DMS 273 treated with DMSO at 0.1 percent for 48 hours (cell line): ENCODE measurements around the gene PRTFDC1.

Experiments
- DNase-seq: peaks from one replicate; lab custom pipeline; 2025; lab: John Stamatoyannopoulos, UW

PRTFDC1 gene

DNA sequence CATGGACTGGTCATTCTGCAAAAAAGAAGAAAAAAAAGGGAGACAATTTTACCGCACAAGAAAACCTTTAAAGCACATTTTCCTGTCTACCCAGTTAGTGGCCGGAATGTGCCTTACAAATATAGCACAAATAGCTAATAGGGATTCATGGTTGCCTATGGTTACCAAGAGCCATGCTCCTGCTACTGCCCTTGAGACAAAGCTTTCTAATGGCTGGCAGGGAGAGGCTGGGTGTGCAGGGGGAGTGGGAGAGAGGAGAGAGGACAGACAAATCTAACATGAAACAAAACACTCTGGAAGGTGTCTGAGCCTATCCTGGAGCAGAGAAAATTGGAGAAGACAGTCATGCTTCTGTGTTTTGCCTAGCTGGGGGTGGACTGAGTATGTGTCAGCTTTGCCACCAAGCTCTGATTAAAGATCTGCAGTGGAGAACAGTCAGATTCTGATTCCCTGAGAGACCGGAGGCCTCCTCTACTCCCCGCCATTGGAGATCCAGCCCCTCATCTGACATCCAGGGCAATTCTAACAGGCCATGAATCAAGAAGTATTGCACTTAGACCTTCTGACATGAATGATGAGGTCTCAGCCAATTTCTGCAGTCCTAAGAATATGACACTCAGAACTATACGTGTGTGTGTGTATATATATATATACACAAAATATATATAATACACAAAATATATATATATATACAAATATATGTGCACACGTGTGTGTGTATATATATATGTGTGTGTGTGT, 80.2 kb downstream of the PRTFDC1 start:
- DNase-seq = no peak

DNA sequence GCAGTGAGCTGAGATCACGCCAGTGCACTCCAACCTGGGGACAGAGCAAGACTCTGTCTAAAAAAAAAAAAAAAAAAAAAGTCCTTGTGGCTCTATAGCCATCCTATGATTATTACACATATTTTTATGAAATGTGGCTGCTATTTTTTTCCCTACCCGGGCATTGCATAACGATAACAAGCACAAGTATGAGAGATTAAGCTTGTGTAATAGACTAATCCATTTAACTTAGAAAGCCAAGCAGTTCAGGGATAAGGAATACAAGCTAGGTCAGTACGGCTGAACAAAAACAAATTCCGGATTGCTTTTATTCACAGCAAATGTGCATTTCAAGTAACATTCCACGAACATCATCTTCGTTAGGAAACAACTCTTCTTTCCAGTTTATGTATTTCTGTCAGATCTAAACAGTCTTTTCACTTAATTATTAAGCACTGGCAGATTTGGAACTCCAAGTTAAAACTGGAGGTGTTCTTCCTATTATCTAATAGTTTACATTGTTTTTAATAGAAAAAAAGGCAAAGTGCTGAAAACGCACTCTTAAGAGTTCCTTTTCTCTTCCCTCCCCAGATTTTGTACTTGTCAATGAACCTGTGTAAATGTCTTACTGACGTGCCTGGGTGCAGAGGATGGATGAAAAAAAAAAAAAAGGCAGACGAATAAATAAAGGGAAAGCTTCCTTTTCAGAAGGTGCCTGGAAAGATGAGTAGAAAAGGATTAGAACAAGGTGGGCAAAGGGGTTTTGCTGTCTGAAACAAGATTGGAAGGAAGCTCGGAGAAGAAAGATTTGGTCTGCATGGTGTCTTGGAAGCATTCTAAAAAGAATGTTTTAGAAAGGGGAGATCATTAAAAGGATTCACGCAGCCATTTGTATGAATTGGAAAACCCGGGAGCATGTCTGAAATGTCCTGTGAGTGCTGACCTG, 81.1 kb downstream of the PRTFDC1 start:
- no peak for DNase-seq

DNA sequence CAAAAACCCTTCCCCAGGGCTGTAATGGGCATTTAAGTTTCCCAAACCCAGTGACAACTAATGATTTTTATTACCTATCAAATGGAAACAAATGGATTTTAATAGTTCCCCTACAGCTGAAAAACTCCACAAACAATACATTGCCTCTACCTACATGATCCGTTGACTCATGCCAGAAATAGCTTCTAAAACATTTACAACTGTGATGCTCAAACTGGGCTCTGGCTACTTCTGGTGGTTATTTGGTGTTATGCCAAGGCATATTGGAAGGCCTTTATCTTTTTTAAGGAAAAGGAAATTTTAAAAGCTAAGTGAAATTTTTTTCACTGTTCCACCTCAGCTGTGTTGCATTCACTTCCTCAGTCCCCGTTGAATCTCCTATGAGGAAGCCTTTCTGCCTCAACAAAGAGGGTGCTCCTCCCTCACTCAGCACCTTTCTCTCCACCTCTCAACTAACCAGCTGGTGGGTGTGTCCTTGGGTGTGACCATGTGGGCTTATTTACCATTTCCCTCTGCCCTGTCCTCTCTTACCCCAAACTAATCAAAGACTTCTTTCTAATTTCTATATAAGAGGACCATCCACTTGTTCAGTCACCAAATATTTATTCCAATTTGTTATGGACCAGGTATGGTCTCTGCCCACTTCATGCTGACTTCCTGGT, 82.9 kb downstream of the PRTFDC1 start:
- no peak for DNase-seq

DNA sequence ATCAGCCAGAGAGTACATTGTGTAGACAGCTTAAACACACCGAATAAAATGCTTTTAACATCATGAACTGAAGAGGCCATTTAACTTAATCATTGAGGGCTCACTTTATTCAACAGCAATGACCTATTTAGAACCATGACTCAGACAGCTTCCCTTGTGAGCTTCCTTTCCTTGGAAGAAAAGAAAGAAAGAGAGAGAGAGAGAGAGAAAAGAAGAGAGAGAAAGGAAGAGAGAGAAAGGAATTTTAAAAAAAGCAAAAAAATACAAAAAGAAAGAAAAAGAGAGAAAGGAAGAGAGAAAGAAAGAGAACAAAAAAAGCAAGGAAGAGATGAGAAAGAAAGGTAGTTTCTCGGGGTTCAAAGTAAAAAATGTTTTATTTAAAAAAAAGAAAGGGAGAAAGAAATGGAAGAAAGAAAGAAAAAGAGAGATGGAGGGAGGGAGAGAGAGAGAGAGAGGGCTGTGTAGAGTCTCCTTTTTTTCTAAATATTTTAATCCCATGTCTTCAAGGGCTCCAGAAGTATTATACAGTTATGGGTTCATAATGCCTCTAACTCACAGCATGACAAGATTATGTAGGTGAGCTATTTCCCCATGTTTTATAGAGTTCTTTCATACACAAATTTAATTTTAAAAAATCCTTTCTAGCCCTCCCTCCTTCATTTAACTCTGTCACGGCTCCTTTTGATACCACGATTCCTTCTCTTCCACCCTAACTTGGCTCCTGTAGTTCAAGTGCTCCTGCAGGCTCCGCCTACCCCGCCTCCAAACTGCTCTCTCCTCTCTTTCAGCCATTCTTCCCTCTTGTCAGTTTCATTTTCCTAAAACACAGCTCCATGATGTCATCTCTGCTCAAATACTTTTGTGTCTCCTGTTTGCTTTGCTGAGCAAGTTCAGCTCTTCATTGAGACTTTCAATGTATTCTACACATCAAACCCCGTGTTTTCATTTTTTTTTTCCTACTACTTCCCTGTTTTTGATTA, 85.5 kb downstream of the PRTFDC1 start:
- DNase-seq = no peak

DNA sequence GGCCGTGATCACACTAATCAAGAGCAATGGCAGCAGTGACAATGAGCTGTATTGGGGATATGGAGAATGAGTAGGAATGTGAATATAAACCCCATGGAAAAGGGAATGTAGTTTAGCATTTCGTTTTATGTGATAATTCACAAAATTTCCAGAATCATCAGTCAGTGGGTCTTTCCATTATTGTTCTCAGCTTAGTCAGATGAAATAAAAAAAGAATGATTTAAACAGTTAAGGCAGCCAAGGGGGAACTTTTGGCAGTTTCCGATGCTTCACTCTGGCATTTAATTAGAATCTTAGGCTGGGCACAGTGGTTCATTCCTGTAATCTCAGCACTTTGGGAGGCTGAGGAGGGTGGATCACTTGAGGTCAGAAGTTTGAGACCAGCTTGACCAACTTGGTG, 86.6 kb downstream of the PRTFDC1 start:
- no peak for DNase-seq

DNA sequence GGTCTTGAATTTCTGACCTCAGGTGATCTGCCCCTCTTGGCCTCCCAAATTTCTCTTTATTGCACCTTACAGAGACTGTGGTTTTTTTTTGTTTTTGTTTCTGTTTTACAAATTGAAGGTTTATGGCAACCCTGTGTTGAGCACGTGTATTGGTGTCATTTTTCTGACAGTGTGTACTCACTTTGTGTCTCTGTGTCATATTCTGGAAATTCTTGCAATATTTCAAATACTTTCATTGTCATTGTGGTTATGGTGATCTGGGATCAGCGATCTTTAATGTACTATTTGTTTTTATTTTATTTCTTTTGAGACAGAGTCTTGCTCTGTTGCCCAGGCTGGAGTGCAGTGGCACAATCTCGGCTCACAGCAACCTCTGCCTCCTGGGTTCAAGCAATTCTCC, 89.8 kb downstream of the PRTFDC1 start:
- DNase-seq = no peak

DNA sequence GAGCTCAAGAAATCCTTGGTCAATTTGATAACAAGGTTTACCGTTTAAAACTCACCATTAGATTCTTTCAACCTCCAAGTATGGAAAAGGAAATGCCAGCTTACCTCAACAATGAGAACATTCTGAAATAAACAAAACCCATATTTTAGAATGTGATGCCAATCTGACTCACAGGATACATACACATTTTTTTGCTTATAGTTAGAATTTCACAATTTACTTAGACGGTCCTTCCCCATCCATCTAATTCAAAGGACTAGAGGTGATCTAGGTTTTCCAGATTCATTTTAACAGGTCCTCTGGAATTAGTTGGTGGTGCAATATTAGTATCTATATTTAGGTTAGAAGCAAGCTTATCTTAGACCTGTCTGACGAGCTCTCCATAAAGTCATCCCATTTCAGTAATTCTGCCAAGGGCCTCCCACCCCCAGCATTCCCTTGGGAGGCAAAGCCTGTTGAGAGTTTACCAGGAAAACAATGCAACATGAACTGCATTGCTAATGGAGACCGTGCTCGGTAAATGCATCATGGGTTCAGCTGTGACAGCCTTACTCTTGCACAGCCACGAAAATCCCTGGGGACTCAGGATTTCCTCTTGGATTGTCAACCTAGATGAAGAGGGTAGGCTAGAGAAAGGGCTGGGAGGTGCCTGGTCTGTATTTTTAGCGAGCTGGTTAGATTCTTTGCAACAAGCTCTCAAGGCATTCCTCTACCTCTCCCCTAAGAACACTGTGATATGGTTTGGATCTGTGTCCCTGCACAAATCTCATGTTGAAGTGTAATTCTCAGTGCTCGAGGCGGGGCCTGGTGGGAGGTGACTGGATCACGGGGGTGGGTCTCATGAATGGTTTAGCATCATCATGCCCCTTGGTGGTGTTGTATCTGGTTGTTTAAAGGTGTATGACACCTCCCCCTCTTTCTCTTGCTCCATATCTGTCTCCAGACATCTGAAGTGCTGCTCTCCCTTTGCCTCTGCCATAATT, 93.8 kb downstream of the PRTFDC1 start:
- no peak for DNase-seq

DNA sequence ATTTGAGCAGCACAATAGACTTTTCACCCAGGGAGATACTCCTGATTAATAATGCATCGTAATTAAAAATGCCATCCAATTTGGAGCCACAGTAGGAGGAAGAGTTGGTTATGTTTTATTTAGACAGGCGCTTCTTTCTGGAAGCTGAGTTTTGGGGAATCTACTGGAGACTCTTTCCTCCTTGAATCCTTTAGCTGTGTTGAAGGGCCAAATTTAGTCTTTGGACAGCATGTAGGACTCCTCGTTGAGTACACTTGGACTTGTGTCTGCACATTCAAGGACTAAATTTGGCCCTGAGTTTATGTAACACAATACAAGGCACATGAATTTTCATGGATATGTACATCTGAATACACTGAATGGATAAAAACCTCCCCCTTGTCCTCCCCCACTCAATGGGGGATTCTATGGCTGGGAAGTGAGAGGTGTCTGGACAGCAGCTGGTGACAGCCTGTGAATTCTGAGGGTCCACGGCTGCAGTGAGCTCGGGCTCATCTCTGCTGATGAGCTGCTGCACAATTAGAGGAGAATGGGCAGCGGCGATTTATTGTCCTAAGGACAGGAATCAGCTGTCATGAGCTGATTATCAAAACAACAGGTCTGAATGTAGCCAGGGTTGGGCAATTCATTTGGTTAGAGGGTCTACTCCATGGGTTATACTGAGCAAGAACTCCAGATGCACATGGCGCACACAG, 95.2 kb downstream of the PRTFDC1 start:
- no peak for DNase-seq

DNA sequence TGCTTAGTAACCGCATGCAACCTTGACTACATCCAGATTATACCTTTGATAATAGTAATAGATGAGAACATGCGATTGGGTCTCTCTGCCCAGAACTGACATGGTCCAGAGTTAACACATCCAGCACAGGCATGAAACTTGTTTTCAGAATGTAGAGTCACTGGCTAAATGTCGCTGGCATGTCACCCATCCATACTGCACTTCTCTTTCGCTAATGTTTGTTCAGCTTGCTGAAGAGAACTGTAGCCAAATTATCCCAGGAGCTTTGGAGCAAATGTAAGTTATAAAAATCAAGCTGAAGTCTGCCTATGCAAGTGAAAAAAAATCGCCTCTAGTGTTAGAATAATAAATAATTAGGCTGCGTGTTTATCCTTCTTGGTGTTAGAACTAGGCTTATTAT, 98.2 kb downstream of the PRTFDC1 start:
- no peak for DNase-seq

DNA sequence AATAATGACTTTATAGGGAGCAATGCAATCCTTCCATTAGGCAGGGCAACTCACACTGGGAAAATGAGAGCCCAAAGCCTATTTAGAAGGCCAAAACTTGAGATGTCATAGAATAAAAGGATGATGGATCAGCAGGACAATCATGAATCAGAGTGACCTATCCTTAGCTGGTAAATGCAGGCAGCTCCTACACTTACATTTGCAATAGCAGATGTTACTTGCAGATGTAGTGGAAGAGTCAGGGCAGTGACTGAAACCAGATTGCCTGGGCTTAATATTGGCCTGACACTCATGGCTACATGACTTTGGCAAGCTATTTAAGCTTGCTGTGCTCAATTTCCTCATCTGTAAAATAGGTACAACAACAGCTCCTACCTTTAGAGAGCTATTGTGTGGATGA, 98.7 kb downstream of the PRTFDC1 start:
- DNase-seq = no peak

DNA sequence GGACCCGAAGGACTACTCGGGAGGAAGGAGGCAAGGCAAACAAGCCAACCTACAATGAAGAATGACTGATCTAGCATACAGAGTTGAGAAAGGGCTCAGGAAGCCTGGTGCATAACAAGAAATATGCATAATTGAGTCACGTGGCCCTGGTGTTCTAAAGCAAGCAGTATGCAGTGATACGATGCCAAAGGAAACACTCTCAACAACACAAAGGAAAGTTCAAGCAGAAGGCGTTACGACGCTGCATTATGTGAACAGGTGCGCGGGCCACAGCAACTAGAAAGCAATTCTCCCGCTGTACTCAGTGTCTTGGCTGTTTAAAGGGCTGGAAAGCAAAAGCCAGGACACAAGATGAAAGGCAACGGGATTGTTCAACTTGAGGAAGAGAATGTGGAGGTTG, 100.8 kb downstream of the PRTFDC1 start:
- no peak for DNase-seq

DNA sequence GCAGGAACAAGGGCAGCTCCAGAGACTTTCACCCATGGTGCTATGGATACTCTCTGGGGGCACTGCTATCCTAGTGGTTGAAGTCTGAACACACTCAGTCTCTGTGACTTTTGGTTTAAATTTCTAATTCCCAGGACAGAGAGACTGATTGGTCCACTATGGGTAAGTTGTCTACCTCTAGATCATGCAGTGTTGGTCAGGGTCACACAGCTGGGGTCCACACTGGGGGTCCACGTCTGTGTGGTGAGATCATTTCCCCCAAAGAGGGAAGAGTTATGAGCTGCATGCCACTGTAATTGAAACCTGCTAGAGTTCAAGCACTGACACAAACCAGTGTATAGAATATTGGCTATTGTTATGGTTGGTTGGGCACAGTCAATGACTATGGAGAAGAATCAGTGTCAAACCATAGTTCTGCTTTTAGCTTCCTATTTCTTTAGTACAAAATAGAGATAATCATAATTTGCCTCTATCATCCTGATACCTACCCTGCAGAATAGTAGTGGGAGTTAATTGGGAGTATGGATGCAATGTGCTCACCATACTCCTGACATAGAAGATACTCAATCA, 101.6 kb downstream of the PRTFDC1 start:
- DNase-seq = no peak

DNA sequence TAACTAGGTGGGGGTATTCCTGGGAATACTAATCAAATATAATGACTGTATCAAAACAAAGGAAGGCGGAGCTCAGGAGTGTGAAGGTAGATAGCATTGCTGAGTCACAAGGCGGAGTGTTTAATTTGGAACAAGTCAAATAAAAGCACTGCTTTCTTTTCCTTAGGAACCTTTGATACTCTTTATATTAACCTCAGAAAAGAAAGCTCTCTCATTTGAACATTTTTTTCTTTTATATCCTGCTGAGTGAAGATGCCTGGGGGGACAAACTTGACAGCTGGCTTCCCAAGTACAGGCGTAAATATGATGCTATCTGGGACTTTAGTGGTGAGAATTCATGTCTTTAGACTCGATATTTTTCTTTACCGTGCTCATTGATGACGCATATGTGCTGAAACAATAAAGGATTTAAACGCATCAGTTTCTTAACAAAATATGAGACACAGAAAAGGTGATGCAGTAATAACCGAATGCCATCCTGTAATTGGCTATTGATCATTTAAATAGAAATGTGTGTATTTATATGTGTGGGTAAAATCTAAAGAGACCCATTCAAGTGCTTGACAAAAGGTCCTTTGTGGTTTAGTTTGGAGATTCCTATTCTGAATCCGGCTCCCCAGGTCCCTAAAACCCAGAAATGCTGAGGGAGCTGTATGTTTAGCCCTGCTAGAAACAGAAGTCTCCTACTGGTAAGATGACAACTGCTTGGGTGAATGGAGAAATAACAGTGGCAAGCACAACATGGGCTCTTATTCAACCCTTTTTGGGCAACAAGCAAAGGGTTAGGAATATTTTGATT, 102.7 kb downstream of the PRTFDC1 start:
- DNase-seq = no peak

DNA sequence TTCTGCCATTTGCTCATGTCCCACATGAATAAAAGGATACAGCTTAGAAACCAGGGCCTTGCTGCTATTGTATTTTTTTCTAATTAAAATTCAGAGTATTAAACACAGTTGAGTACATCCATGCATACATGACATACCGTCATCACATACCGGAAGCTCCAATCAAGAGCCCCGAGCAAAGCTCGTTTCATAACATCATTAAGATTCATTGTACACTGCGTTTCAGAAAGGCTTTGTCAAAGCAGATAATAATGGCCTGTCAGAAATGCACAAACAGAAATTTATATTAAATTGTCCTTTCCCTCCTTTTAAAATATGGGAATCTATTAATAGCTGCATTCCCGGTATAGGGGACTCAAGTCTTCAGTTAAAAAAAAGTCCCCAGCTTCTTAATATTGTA, 103.4 kb downstream of the PRTFDC1 start:
- DNase-seq = no peak

DNA sequence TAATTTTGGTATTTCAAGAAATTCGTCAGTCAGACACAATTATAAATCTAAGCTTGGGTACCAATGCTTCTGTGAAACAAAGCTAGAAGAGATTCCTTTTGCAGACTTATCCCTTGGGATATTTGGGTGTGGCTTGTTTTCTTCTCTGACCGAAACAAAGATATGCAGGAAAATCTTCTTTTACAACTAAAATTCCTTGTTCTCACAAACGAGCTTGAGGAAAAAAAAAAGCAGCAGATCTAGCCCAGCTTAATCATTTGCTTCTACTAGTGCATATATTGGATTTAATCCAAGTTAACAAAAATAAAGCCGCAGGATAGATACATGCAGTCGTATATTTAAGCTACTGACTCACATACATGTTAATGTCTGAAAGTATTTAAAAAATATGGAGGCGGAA, 104.2 kb downstream of the PRTFDC1 start:
- no peak for DNase-seq

DNA sequence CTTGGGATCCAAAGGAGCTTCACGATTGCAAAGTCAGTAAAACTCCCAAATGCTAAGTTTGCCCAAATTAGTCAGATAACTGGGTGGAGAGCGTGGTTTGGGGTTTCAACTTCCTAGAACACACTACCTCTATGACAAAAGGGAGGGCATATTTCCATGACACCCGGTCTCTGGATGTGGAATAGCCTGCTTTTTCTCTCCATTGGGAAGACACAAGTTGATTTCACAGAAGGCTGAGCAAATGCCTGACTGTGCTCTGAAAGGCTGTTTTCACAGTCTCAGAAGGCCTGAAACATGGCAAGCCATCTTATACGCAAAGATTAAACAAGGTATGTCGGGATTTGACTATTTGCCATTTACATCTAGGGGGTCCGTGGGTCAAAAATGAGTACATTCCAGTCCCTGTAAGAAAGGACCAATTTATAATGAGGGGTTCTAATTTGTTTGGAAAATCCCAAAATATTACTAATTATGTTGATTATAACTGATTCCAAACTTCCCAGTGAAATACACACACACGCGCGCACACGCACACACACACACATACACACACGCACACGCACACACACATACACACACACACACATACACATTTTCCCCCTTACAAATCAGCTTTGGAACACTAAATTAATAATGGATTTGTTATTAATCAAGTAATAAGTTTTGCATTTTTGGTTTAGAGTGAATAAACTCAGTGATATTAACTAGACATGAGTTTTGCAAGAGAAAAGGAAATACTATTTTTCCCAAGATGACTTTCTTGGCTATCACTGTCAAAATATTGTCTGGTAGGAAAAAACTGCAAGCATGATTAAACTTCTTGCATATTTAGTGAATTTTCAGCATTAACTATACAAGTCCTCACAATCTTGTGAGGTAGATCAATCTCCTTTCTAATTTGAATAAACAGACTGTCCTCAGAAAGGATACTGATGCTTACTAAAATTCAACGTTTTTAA, 105.0 kb downstream of the PRTFDC1 start:
- no peak for DNase-seq

DNA sequence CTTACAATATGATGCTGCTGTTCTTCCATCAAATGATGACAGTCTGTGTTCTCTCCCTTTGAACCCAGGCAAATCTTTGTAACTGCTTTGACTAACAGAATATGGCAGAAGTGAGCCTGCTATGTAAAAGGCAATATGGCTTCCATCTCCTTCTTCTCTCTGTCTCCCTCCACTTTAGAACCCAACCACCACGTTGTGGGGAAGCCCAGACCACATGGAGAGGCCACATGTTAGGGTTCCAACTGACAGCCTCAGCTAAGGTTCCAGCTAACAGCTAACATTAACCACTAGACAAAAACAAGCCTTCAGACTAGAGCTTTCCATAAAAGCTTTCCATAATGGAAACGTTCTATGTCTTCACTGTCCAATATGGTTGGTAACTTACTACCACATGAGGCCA, 107.7 kb downstream of the PRTFDC1 start:
- DNase-seq = no peak
